ENCODE measurements around the gene MIDN.

The MIDN gene

GRCh38 chr19:1230783-1231489 is 17.4 kb upstream of the MIDN start (continued):
- TF ChIP-seq REST (tag by site-specific recombination; IDR thresholded peaks at IDR 0.05) = no peak
- peak; percentile 41 for TF ChIP-seq KLF1 (tag by site-specific recombination; IDR thresholded peaks at IDR 0.05)
- TF ChIP-seq ZNF174 (tag by site-specific recombination; IDR thresholded peaks at IDR 0.05) = no peak
- TF ChIP-seq ZNF133 (tag by site-specific recombination; IDR thresholded peaks at IDR 0.05) = no peak
- peak; percentile 43 for TF ChIP-seq GLIS1 (tag by site-specific recombination; IDR thresholded peaks at IDR 0.05)
- peak; percentile 54; the same call in 1 of the 2 replicates for TF ChIP-seq KLF8 (tag by site-specific recombination; IDR thresholded peaks at IDR 0.05)

GRCh38 chr19:1231729-1232637 is 16.4 kb upstream of the MIDN start:
- CTCF ChIA-PET = interaction anchor here (0.9 to 2.2 kb wide), 2 partner anchors 10 to 14 kb away, joined by 3 to 6 read pairs; no protein-coding TSS in a partner anchor
- Histone ChIP-seq H3K4me1 (ENCODE audit: control insufficient read depth, insufficient read depth, low read length) (no peaks in the 10 kb centered on the region; the same call in 1 of the 2 replicates), H3K9me3 (ENCODE audit: control insufficient read depth, insufficient read depth, low read depth, low read length) (no peaks in the 10 kb centered on the region), H3K36me3 (ENCODE audit: control insufficient read depth in 2 of 2, insufficient read depth in 1 of 2, low read length in 2 of 2) (peaks cover 0 to 52% of the 10 kb centered on the region in 2 experiments; a peak in 1 of 3 replicates), H3K4me3 (ENCODE audit: low read depth, low read length) (no peak overlapping the region), H3K27ac (ENCODE audit: extremely low read depth, low read depth, low read length) (peak overlapping the region; percentile 28; the same call in 1 of the 2 replicates)
- POLR2A ChIA-PET = interaction anchor here (0.9 kb wide), 1 partner anchor 127 kb away, joined by 3 read pairs; no protein-coding TSS in a partner anchor
- no peak for TF ChIP-seq ZNF2 (tag by site-specific recombination; IDR thresholded peaks at IDR 0.05)
- TF ChIP-seq ZNF654 (tag by site-specific recombination; IDR thresholded peaks at IDR 0.05; ENCODE audit: low read depth) = no peak
- no peak for TF ChIP-seq ZNF426 (tag by site-specific recombination; IDR thresholded peaks at IDR 0.05)
- no peak for TF ChIP-seq ZNF202 (tag by site-specific recombination; IDR thresholded peaks at IDR 0.05; ENCODE audit: borderline replicate concordance)
- TF ChIP-seq MZF1 (tag by site-specific recombination; IDR thresholded peaks at IDR 0.05; ENCODE audit: borderline replicate concordance) = no peak
- TF ChIP-seq KLF8 (tag by site-specific recombination; IDR thresholded peaks at IDR 0.05) = peak; percentile 55
- 0 out of 2 replicates have a peak, but pooled peaks have one; percentile 15 for TF ChIP-seq KLF9 (tag by site-specific recombination; IDR thresholded peaks at IDR 0.05; ENCODE audit: low read depth)
- peak; percentile 47 for TF ChIP-seq BCL11B (tag by site-specific recombination; IDR thresholded peaks at IDR 0.05; ENCODE audit: low read depth)
- no peak for TF ChIP-seq ZNF549 (tag by site-specific recombination; IDR thresholded peaks at IDR 0.05)
- peak; percentile 84 for TF ChIP-seq GLIS1 (tag by site-specific recombination; IDR thresholded peaks at IDR 0.05)
- TF ChIP-seq HIC1 (tag by site-specific recombination; IDR thresholded peaks at IDR 0.05) = peak; percentile 83
- TF ChIP-seq ZNF280C (tag by site-specific recombination; IDR thresholded peaks at IDR 0.05) = no peak
- TF ChIP-seq ZNF10 (tag by site-specific recombination; IDR thresholded peaks at IDR 0.05) = no peak
- peak; percentile 80 for TF ChIP-seq GLIS2 (tag by site-specific recombination; IDR thresholded peaks at IDR 0.05)
- TF ChIP-seq ZBTB8A (tag by site-specific recombination; IDR thresholded peaks at IDR 0.05) = peak; percentile 78
- TF ChIP-seq SCRT1 (tag by site-specific recombination; IDR thresholded peaks at IDR 0.05; ENCODE audit: borderline replicate concordance) = 0 out of 2 replicates have a peak, but pooled peaks have one; percentile 24
- peak; percentile 36; the same call in 1 of the 2 replicates for TF ChIP-seq ZBTB10 (tag by site-specific recombination; IDR thresholded peaks at IDR 0.05)
- TF ChIP-seq BCL11A (tag by site-specific recombination; IDR thresholded peaks at IDR 0.05; ENCODE audit: low read depth) = peak; percentile 30; the same call in 1 of the 2 replicates
- TF ChIP-seq ZFP69B (tag by site-specific recombination; IDR thresholded peaks at IDR 0.05) = peak; percentile 94
